Psoas muscle (tissue), 8 donors: ENCODE measurements around the gene CORO2B. TPM values are rescaled to one million over a fixed set of nuclear protein-coding genes. Genes with fewer than 3 reads are reported as not detected.

Source experiments
- ATAC-seq, 4 donors: fragments of 200-7000 bp; cut with Tn5 transposase; one replicate each; pipeline ENCODE4 v1.9.1; 2020; ENCODE audit warnings: moderate library complexity in 3 of 4, mild to moderate bottlenecking in 2 of 4
- DNase-seq, 2 donors: peaks; one replicate each; pipeline ENCODE4 v3.0.0-alpha.2; 2020
- H3K27ac ChIP-seq: fragments of 200-600 bp; one replicate; pipeline ENCODE4 v1.8.0; 2022
- H3K27me3 ChIP-seq, 3 donors: fragments of 200-600 bp in 1 of 3; one replicate each; pipeline versions ENCODE4 v1.6.1 to v1.8.0; 2013 to 2022; ENCODE audit warnings: low read length in 2 of 3, mild to moderate bottlenecking in 2 of 3, moderate library complexity in 1 of 3; ENCODE audit not compliant: insufficient read depth in 3 of 3
- H3K36me3 ChIP-seq, 2 donors: fragments of 200-600 bp in 1 of 2; one replicate each; pipeline versions ENCODE4 v1.6.1 to v1.8.0; 2013 to 2022; ENCODE audit warnings: low read depth in 1 of 2, mild to moderate bottlenecking in 1 of 2, moderate library complexity in 1 of 2; ENCODE audit not compliant: insufficient read depth in 1 of 2
- H3K4me1 ChIP-seq: fragments of 200-600 bp; one replicate; pipeline ENCODE4 v1.8.0; 2022
- H3K4me3 ChIP-seq: fragments of 200-600 bp; one replicate; pipeline ENCODE4 v1.8.0; 2022; ENCODE audit warnings: mild to moderate bottlenecking
- H3K9me3 ChIP-seq: fragments of 200-600 bp; one replicate; pipeline ENCODE4 v1.8.0; 2022
- CTCF ChIP-seq: fragments of 200-600 bp; IDR thresholded peaks from one replicate; pipeline ENCODE4 v1.8.0; 2022; ENCODE audit warnings: antibody characterized with exemption
- WGBS, 3 donors: extraction: QIAGEN DNeasy Blood & Tissue Kit; methylation state at CpG; one replicate each; pipeline versions ENCODE4 v1.1.6 to v1.1.7; 2013; 5-methylcytosine and 5-hydroxymethylcytosine counted together
- intact Hi-C, 2 donors: fragments of 100-400 bp; cut with DNase I; formaldehyde crosslinking; loops; one replicate each; pipeline versions ENCODE4 v1.11.0 to v1.14.2; 2022
- polyA plus RNA-seq, 3 donors: library from polyadenylated mRNA; stranded (reverse); fragments of 200-250 nt; gene quantifications; one replicate each; pipeline ENCODE4 v1.2.3, GENCODE V29; 2013
- total RNA-seq, 4 donors: library from RNA; stranded (reverse); fragmentation: NEBNext Ultra II Directional in 2 of 4; extraction: Animal tissue kit (Norgen Biotek cat#: 25700) in 2 of 4; gene quantifications; one replicate each; pipeline versions ENCODE4 v1.2.1 to v1.2.4, GENCODE V29; 2021 to 2023
- donor health status: healthy with polysubstance abuse.
- donor health status: DM: no; HTN: no; CAD: no; lungs with moderate emphysema.
- donor health status: Bipolar disorder and iron deficiency.
- donor health status: healthy.
- donor health status: DM: yes; HTN: yes; CAD: no.
- donor health status: DM: no; HTN: no; CAD: no.
- donor health status: DM: no; HTN: no; CAD: no.
- donor health status: DM: yes; HTN: yes; CAD: no.

The CORO2B gene
- total and polyA plus RNA-seq, 7 donors: 1.1 to 3.2 (median 2.0) TPM

- no peak for DNase-seq
Measured at GRCh38 chr15:68732451-68732850, 153.7 kb downstream of the CORO2B start.

GRCh38 chr15:68733666-68734065 is 154.9 kb downstream of the CORO2B start:
- Histone ChIP-seq H3K27ac (no peak overlapping the region), H3K36me3 (no peaks in the 10 kb centered on the region), H3K27me3 (no peaks in the 10 kb centered on the region), H3K4me3 (no peak overlapping the region), H3K9me3 (no peaks in the 10 kb centered on the region), H3K4me1 (peaks cover 7% of the 10 kb centered on the region)
- DNase-seq: no peak
- TF ChIP-seq CTCF: no peak
- intact Hi-C loops: no loop called here
- ATAC-seq: no peak
- 21 to 44% (median 23%) methylated on average over 6 of the region's 6 CpGs for WGBS, 3 donors

More at GRCh38 chr15:68732451-68732850, 153.7 kb downstream of the CORO2B start:
- 95 to 98% (median 97%) methylated on average over 2 of the region's 2 CpGs for WGBS, 3 donors
- Histone ChIP-seq H3K27me3 (no peaks in the 10 kb centered on the region), H3K4me3 (no peak overlapping the region), H3K9me3 (no peaks in the 10 kb centered on the region), H3K27ac (no peak overlapping the region), H3K4me1 (peaks cover 7% of the 10 kb centered on the region), H3K36me3 (no peaks in the 10 kb centered on the region)
- intact Hi-C loops: no loop called here
- ATAC-seq: no peak
- no peak for TF ChIP-seq CTCF

DNA sequence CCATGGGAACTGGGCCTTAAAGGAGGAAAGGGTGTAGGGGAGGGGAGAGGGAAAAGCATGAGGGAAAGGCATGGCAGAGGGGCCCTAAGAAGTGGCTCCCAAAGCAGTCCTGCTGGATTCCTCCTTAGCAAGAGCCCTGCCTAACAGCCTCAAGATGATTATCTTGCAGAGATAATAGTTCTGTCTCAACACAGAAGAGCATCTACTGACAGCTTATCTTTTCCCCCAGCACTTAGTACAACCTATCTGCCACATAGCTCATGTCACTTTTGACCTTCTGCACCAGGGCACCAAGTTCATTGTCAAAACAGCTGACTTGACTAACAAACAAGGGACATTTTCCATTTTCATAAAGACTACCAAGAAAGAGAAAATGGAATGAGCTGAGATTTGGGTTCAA is 155.6 kb downstream of the CORO2B start:
- intact Hi-C loops: no loop called here
- Histone ChIP-seq H3K4me3 (no peak overlapping the region), H3K4me1 (peaks cover 7% of the 10 kb centered on the region), H3K27ac (no peak overlapping the region), H3K27me3 (no peaks in the 10 kb centered on the region), H3K9me3 (no peaks in the 10 kb centered on the region), H3K36me3 (no peaks in the 10 kb centered on the region)
- ATAC-seq: no peak
- TF ChIP-seq CTCF: no peak
- no peak for DNase-seq

GRCh38 chr15:68734881-68735280 is 156.1 kb downstream of the CORO2B start:
- TF ChIP-seq CTCF: no peak
- Histone ChIP-seq H3K4me1 (peaks cover 7% of the 10 kb centered on the region), H3K9me3 (no peaks in the 10 kb centered on the region), H3K27me3 (no peaks in the 10 kb centered on the region), H3K36me3 (no peaks in the 10 kb centered on the region), H3K4me3 (no peak overlapping the region), H3K27ac (no peak overlapping the region)
- intact Hi-C loops: no loop called here
- ATAC-seq (no peak), DNase-seq (no peak)

- Histone ChIP-seq H3K4me1 (peaks cover 2% of the 10 kb centered on the region), H3K9me3 (no peaks in the 10 kb centered on the region), H3K36me3 (no peaks in the 10 kb centered on the region), H3K4me3 (no peak overlapping the region), H3K27me3 (no peaks in the 10 kb centered on the region), H3K27ac (no peak overlapping the region)
- ATAC-seq: no peak
- no peak for TF ChIP-seq CTCF
- intact Hi-C loops: no loop called here
- DNase-seq: no peak
Measured at GRCh38 chr15:68735610-68736009, 156.8 kb downstream of the CORO2B start.
